GM18498 (cell line): ENCODE measurements around the gene ETFA.

ENCODE experiments used
- ATAC-seq: cut with Tn5 transposase; IDR thresholded peaks from one replicate; pipeline ENCODE4 v1.9.1; 2021; ENCODE audit warnings: mild to moderate bottlenecking, moderate library complexity; ENCODE audit not compliant: unreplicated experiment

ETFA gene

GRCh38 chr15:76340803-76341365 lies 29.6 kb upstream of the ETFA start:
- ATAC-seq: peak; percentile 25

GRCh38 chr15:76340198-76340802 lies 29.0 kb upstream of the ETFA start:
- ATAC-seq: no peak

- no peak for ATAC-seq
Observed at GRCh38 chr15:76339305-76340197, 28.3 kb upstream of the ETFA start.

GRCh38 chr15:76338486-76339304 lies 27.4 kb upstream of the ETFA start:
- ATAC-seq: no peak

- no peak for ATAC-seq
Observed at GRCh38 chr15:76337696-76338485, 26.6 kb upstream of the ETFA start.

GRCh38 chr15:76337059-76337695 lies 25.9 kb upstream of the ETFA start:
- ATAC-seq: no peak

- peak; percentile 56 for ATAC-seq
Observed at GRCh38 chr15:76336254-76337058, 25.2 kb upstream of the ETFA start, which contains the start of gene ISL2. ISL2 (plus strand) TSS chr15:76336773; CDS start chr15:76336884, 111 bp downstream.

GRCh38 chr15:76335307-76336253 lies 24.3 kb upstream of the ETFA start:
- ATAC-seq: no peak

GRCh38 chr15:76334438-76335306 lies 23.4 kb upstream of the ETFA start:
- no peak for ATAC-seq

GRCh38 chr15:76333720-76334437 lies 22.6 kb upstream of the ETFA start:
- no peak for ATAC-seq

GRCh38 chr15:76333309-76333708 lies 22.0 kb upstream of the ETFA start:
- ATAC-seq: no peak

- no peak for ATAC-seq
Observed at GRCh38 chr15:76332796-76333195, 21.5 kb upstream of the ETFA start.

- no peak for ATAC-seq
Observed at GRCh38 chr15:76330080-76330680, 18.9 kb upstream of the ETFA start.

- no peak for ATAC-seq
Observed at GRCh38 chr15:76328958-76329357, 17.7 kb upstream of the ETFA start.

GRCh38 chr15:76328106-76328696 lies 16.9 kb upstream of the ETFA start:
- ATAC-seq: no peak
